NOMO-1 treated with DMSO at 0.1 percent for 48 hours (cell line): ENCODE data around the gene TTC39C.

Experiments used
- DNase-seq: peaks from one replicate; lab custom pipeline; 2025; ENCODE audit not compliant: unreplicated experiment; lab: John Stamatoyannopoulos, UW

Gene TTC39C

DNA sequence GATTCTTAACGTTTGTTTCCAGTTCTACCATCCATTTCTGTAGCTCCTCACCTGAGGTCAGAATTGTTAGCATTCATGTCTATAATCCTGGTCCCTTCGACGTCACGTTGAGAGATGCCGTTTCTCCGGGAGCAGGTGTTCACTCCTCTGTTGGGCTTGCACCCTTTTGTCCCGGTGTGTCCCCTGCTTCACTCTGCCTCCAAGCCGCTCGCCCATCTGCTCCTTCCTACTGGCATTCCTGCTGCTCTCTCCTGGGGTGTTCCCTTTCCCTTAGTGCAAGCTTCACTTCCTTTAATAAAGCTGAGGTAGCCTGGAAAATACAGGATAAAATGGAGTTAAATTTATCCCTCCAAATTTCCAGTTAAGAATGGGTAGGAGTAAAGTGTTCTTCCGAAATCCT lies 62.4 kb downstream of the TTC39C start:
- DNase-seq: no peak

DNA sequence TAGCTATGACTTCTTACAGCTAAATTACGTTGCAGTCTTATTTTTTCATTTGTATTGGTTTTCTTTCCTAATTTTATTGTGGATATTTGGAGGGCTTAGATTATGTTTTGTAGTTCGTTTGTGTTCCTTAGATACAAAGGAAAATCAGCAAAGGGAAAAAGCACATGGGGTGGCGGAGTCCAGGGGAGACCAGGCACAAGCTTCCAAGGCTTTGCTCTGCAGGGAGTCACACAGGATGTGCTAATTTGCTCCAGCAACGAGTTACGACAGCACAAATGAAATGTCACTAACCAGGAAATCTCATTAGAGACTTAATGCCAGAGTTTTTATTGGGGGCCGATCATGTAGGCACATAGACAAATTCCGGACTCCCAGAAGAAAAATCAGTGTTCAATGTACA lies 63.8 kb downstream of the TTC39C start:
- no peak for DNase-seq

DNA sequence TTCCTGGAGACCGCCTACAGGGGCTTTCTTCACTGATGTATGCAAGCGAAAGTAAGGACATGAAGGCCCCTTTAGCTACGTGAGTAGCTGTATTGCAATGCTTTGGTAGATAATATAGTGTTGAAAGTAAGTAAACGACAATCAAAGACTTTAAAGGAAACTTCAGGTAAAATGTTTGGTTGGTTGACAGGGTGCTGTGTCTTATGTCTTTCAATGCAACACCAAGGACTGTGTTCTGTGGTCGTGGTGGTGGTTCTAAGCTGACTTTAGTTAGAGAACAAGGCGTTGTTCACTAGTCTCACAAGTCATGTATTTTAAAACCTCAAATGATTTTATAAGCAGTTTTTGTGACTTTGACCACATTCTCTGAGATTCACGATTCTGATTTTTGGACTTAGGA lies 66.3 kb downstream of the TTC39C start:
- no peak for DNase-seq

DNA sequence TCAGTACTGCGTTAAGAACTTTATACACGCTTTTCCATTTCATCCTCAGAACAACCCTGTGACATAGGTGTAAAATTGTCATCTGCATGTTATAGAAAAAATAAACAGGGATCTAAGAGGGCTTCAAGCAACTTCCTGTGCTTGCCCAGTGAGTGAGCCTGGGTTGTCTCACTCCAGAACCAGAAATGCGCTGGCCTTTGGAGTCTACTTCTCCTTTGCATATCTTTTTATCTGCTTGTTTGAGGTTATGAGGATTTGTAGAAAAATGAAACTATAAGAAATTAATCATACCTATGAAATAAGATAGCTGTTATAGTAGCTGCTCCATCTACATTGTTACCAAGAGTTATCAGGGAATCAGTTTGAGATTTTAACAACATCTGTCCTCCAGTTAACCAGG lies 69.0 kb downstream of the TTC39C start:
- DNase-seq: no peak

DNA sequence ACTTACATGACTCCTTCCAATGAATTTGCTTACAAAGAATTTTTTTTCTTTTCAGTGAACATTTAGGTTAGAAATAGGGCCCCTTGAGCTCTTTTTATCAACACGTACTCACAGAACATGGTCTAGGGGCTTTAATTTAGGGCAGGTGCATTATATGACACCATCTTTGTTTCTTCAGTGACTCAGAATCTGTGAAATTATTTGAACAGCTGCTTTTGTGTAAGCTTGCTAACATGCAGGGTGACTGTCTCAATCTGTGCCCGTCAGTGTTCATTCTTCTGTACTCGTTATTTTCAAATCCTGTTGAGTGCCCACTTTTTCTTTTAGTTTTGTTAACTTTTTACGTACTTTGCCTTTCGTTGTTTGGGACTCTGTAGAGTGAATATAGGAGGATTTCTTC lies 71.5 kb downstream of the TTC39C start:
- no peak for DNase-seq

DNA sequence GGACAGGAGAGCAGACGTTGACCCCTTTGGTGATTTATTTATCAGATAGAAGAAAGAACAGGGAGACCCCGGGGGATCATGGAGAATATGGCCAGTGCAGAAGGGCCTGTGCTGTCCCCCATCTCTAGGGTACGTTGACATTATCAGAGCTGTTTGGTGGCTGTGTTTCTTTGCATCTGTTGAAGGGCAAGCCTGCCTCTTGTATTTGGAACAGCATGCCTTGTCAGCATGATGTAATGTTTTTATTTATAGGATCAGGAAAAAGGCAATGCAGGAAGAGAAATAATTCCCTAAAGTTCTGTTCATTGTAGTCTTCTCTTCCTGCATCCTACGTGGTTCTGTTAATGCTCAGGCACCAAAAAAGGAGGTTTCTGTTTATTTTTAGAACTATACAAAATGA lies 74.5 kb downstream of the TTC39C start:
- no peak for DNase-seq

DNA sequence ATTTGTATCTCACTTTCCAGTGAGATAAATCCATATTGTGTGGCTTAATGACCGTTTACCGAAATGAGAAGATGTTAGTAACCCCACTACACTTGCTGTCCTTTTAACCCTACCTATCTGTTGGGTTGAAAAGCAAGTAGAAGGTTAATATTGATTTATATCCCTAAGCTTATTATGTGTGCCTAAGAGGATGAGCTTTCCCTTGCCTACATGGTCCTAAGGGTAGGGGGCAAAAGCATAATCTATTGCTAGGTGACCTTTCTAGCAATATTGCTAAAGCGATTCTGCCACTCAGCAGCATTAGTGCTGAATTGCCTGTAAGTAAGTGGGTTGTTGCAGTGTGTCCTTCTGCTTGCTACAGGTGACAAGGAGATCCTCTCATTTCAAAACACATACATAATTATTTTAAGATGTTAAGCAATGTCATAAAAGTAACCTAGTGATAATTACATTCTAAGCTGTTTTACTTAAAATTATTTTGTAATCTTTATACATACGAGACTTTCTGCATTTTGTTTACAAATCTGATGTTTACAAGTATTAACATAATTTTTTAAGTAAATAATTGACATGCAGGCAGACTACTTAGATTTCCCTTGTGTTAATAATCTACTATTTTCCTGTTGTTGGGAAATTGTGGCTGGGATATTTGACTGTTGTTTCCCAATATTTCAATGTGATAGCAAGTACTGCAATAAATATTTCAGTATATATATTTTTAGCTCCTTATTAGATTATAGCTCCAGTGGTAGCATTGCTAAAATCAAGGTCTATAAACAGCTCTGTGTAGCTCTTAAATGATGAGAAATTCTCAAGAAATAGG lies 75.2 kb downstream of the TTC39C start:
- DNase-seq: no peak

DNA sequence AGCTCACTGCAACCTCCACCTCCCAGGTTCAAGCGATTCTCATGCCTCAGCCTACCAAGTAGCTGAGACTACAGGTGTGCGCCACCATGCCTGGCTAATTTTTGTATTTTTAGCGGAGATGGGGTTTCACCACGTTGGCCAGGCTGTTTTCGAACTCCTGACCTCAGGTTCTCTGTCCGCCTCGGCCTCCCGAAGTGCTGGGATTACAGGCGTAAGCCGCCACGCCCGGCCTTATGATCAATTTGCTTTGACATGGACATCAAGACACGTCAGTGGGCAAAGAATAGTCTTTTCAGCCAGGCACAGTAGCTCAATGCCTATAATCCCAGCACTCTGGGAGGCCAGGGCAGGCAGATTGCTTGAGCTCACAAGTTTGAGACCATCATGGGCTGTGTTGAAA lies 76.3 kb downstream of the TTC39C start:
- DNase-seq: no peak

DNA sequence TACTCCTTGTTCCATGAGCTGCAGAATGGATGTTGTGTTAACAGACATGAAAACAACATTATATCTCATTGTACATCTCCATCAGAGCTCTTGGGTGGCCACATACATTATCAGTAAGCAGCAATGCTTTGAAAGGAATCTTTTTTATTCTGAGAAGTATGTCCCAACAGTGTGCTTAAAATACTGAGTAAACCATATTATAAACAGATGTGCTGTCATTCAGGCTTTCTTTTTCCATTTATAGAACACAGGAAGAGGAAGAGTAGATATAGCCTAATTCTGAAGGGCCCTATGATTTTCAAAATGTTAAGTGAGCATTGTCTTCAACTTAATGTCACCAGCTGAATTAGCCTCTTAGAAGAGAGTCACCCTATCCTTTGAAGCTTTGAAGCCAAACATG lies 80.0 kb downstream of the TTC39C start:
- DNase-seq: peak; percentile 44

DNA sequence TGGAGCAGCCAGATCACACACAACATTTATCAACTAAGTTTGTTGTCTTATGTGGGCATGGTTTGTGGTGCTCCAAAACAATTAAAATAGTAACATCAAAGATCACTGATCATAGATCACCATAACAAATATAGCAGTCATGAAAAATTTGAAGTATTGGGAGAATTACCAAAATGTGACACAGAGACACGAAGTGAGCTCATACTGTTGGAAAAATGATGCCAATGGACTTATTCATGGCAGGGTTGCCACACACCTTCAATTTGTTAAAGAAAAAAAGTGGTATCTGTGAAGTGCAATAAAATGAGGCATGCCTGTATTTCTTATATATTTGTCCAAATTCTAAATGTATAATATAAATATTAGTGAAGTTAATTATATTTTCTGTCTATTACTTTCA lies 81.4 kb downstream of the TTC39C start:
- no peak for DNase-seq

DNA sequence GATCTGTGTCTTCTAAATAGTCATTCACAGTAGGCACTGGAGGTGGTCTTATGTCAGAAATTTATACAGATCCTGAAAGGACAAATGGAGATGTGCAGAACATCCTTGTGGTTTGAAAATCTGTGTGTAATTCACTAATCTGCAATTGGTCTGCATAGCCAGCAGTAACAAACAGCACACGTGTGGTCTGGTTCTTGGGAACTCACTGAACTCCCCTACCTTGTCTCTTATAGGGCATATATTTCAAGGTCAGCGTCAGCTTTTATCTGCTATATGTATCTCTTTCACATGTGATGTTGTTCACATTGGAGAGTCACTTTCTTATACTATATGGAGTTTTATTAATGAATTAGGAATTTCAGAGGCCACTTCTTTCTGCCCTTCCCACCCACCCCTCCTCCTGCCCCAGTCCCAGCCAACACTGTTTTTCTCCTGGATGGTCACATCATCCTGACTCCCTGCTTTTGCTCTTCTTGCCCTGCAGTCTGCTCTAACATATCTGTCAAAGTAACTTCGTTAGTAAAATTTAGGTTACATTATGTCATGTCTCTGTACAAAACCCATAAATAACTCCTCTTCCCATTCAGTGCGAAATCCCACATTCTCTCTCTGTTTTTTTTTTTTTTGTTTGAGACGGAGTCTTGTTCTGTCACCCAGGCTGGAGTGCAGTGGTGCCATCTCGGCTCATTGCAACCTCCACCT lies 88.9 kb downstream of the TTC39C start:
- no peak for DNase-seq

DNA sequence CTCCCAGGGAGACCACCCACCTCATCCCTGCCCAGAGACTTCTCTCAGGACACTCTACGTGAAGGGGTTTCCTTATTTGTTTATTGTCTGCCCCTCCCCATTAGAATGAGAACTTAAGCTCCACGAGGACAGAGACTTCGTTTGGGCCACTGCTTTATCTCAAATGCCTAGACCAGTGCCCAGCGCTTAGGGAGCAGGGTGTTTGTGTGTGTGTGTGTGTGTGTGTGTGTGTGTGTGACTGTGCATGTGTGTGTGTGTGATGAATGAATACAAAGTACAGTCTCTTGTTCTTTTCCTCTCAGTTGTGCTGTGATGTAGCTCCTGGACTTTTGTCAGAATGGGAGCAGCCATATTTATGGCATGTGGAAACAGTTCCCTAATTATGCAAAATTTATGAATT lies 89.9 kb downstream of the TTC39C start:
- DNase-seq: no peak

DNA sequence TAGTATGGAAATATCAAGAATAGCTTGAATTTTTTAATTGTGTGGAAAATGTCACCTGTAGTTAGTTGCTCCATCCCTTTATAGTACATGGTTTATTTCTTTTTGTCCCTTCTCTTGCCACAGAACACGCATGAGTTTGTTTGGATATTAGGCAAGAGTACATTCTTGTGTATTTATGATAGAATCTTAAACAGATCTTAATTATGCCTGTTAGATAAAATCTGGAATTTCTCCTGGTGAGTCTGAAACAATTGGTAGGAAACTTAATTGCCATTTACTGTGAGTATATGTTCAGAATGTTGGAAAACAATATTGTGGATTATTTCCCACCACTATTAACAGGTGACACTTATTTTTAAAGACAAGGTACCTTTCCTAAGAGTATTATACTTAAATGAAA lies 94.1 kb downstream of the TTC39C start:
- DNase-seq: no peak

DNA sequence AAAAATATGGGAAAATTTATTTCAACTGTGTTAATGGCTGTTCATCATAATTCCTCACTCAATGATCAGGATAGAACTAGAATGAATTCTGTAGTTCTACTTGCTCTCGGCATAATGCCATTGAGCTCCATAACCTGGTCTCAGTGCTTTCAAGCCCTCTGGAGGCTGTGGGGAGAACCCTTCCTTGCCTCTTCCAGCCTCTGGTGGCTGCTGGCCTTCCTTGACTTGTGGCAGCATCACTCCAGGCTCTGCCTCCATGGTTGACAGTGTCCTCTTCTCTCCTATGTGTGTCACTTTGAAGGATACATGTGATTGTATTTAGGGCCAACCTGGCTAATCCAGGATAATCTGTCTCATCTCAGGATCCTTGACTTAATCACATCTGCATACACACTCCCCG lies 97.4 kb downstream of the TTC39C start:
- DNase-seq: no peak

DNA sequence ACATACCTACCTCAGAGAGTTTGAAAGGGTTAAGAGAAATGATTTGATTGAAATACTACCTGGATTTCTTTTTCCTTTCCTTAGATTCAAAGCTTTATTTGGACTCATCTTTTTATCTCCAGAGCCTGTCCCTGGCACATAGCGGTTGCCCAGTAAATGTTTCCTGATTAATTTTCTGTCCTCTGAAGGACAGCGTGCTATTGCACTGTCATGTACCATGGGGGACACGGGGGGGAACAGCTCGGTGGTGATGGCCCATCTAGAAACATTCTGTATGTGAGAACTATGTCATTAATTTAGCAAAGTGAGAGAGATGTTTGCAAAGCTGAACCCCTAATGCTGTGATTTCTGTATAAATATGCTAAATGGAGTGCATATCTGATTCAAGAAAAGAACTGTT lies 97.9 kb downstream of the TTC39C start:
- no peak for DNase-seq

DNA sequence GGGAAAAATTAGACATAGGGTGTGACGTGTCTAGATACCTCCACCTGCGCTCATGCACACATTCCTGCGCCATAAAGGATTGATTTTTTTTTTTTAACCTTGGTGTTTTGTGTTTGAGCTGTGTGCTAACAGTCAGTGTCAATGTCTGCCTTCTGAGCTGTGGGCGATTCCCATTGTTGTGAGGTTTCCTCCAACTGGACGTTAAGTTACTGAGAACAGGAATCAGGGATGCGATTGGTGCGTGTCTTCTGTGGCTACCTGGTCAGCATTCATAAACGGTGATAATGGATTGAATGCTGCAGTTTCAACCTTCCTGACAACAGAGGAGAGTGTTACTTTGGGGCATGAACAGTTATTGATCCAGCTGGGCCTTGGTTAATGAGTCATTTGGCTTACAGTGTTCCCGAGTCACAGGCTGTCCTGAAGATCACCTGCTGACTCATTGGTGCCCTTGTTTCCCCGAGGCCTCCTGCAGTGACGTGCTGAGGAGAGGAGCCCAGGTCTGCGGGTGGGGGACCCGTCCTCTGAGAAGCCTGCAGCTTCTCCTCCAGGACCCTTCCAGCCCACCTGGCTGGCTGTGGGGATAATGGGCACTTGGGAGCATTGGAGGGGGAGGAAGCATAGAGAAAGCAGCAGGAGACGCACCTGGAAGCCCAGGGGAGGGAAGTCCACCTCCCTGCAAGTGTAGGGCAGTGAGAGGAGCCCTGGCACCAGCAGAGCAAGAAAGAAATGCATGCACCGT lies 98.5 kb downstream of the TTC39C start:
- DNase-seq: no peak

DNA sequence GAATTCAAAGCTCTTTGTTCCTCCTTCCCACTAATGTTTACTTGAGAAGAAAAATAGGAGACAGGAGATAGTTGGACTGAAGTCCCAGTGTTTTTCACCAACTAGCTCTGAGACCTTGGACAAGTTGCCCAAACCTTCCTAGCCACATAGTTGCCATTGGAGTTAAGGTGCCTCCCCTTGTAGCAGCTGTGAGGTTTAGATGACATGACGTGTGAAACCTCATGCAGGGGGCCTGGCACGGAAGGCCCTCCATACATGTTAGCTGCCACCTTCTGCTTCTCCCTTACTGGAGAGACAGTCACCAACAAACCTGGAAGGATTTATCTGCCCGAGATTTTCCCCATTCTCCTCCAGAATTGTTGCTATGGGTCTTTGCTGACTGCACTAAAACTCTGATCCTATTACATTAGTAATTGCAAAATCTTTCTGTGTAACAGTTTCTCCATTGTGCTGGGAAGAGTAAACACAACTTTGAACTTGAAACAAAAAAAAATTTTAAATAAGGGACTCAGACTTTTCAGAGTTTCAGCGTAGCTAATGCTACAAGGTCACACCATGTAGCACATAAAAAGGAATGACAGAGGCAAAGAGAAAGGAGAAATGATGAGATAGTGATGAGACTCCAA lies 100.5 kb downstream of the TTC39C start:
- no peak for DNase-seq

DNA sequence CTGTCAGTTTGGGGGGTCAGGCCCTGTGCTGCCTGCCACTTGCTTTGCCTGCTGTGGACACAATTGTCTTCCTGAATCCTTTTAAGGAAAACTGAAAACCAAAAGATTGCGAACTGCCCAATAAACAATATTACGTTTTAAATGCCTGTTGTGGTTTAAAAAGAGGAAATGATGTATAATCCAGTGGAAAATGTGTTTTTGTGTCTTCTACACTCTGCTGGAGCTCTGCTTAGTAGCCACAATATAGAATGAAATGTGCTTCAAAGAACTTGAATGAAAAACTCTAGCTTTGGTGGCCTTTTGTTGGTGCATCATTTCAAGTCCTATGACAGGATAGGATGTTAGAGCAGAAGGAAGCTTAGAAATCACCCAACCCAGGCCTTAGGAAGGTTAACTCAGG lies 101.1 kb downstream of the TTC39C start:
- peak; percentile 62 for DNase-seq

DNA sequence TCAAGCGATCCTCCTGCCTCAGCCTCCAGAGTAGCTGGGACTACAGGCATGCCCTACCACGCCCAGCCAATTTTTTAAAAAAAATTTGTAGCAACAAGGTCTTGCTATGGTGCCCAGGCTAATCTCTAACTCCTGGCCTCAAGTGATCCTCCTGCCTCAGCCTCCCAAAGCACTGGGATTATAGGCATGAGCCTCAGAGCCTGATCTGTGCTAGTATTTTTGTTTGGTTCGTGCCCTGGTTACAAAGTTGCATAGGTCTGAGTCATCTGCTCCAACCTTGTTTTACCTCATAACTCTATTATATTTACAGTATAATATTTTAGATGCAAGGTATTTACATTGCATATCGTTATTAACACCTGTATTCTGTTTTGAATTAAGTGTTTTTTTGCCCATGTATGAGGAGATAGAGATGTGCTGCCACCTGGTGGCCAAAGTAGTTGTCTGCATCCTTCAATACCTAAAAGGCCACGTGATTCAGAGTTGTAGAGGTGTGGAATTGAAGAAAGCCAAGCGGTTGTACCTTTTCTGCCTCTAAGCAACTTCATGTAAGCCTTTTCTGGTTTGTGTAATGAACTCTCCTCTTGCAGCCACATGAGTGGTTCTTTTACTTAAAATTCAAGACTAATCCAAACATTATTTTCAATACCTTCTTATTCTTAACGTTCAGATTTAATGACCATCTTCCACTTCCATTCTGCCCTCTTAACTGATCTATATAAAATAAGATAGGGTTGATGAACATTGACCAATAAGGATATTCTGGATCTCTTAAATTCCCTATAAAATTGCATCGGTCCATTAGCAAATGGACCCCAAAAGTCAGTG lies 104.4 kb downstream of the TTC39C start:
- peak; percentile 68 for DNase-seq

DNA sequence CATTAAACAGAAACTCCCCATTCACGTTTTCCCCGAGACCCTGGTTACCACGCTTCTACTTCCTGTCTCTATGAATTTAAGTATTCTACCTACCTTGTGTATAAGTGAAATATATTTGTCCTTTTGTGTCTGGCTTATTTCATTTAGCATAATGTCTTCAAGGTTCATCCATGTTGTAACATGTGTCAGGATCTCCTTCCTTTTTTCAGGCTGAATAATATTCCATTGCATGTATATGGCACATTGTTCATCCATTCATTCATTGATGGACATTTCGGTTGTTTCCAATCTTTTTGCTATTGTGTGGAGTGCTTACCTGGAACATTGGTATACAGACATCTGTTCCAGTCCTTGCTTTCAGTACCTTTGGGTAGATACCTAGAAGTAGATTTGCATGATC lies 106.1 kb downstream of the TTC39C start:
- DNase-seq: no peak

DNA sequence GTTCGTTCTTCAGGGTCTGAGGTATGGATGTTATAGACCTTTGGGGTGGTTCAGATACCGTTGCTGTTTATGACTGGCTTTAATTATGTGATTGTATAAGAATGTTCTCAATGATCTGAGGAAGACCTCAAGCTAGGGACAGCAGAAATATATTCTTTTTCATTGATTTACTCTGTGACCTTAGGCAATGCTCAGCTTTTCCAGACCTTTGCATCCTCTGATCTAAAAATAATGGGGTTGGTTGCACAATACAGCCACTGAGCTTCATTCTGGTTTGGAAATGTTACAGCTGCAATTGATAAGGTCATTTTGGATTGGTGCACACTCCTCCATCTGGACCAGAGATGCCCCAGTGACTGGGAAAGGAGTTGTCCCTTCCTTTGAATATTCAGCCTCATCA lies 107.1 kb downstream of the TTC39C start:
- DNase-seq: no peak
